Stimulated activated CD8-positive, alpha-beta memory T cell treated with anti-CD3 and anti-CD28 coated beads, Interleukin-15, amount 100 ng/mL, for 1 hour (primary cell): ENCODE results near the gene TCERG1L.
"Not testable (repeated sequence)": the region's sequence is repeated elsewhere in the genome, so short reads cannot be mapped to it uniquely, and the experiment has no call there.

Source experiments
- DNase-seq: peaks from one replicate; pipeline ENCODE4 v3.0.0-alpha.2; 2020; ENCODE audit warnings: low read depth

Gene TCERG1L

GRCh38 chr10:131100418-131101410 is 210.8 kb downstream of the TCERG1L start:
- not testable (repeated sequence) for DNase-seq

DNA sequence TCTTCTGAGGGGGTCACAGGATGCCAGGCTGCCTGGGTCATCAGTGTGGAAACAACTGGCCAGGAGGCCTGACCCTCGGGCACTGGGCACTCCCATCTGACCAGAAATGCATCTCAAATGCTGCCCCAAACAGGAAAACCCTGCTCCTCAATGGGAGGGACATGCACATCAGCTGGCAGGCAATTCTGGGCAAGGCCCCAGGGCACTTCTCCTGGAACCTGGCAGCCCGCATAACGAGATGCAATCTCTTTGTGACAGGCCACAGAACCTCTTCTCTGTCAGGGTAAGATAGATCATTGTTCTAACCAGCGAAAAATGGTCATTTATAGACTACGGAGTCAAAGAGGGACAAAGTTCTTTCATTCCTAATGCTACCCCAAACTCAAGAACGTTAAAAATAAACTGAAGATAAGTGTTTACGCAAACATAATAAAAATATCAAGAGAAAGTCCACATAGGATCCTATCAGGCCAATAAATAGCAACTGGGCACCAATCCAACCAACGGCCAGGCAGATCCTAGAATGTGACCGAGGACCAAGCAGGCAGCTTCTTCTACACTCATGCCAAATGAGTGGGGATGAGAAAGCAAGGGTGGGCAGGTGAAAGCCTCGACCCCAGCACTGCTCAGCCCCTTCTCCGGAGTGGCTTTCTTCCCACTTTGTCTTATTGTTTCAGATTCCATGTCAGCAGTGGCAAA is 212.3 kb downstream of the TCERG1L start:
- no peak for DNase-seq

GRCh38 chr10:131098416-131098952 is 213.0 kb downstream of the TCERG1L start:
- no peak for DNase-seq

- no peak for DNase-seq
These were observed 215.5 kb downstream of the TCERG1L start for GRCh38 chr10:131096031-131096430.

DNA sequence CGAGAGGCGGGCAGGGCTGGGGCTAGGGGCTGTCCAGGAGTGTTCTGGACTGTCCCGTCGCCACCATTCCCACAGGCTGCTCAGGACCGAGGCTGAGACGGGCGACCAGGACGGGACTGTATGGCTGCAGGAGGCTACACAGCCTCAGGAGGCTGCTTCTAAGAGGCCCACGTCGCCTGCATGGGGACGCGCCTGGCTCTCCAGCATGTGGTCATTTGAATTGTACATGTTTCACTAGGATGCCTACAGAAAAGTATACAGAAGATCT is 216.3 kb downstream of the TCERG1L start:
- DNase-seq, result no peak

DNA sequence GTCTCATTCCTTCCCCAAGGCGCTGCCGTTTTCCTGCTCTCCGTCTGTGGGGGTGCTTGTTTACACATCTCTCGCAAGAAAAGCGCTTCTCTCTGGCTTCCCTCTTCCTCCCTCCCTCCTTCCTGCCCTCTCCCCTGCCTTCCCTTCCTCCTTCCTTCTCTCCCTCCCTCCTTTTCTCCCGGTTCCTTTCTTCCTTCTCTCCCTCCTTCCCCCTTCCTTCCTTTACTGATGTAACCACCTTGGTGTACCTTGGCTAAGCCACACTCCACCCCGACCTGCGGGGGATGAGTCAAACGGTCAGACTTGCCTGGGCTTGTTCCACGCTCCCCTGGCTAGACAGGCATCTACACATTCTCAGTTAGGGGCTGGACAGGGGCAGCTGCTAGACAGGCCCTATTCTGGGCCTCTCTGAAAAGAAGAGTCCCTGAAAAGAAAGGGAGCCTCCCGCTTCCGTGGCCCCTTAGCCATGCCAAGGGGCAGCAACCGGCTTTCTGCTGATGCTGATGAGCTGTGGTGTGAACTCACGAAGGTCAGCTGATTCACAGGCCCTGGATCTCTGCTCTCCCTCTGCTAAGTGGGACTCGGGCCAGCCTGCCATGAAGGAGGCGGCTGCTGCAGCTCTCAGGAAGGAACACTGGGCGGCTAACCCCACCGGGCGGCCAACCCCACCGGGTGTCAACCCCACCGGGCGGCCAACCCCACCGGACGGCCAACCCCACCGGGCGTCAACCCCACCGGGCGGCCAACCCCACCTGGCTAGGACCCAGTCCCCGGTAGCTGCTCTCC is 216.8 kb downstream of the TCERG1L start:
- no peak for DNase-seq

DNA sequence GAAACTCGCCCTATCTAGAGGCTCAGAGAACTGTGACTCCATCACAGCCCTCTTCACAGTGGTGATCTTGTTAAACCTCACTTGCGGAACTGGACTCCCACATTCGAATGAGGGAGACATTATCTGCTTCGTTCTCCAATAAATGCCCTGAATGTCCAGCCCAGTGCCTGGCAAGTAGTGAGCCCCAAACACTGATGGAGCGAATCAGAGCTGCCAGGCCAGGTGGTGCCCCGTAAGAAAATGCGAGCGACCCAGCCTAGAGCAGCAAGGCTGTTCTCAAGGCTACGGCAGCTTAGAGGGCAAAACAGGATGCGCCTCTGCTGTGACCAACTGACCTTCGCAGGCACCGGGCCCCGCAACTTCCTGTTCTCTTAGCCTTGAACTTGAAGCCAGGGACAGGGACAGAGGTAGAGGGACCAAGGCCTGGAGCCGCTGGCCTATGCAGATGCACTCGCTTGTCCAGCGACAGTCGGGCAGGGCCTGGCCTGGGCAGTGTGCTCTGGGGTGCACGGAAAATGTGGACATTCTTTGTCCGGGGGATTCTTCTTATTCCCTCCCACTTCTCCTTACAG is 217.6 kb downstream of the TCERG1L start:
- no peak for DNase-seq

DNA sequence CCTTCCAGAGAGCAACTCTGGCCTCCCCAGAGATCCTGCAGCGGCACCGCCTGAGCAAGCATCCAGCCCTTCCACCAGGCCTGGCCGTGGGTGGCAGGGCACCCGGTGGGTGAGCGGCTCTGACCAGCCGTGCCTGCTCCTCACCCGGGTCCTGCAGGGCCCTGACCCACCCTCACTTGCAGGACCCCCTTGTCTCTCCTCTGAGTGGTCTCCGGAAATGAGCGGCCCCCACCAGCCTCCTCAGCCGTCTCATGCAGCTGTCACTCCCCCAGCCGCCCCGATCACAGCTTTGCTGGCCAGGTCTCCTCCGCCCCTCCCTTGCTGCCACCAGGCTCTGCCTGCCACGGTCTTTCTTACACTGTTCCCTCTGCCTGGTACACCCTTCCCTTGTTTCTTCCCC is 218.2 kb downstream of the TCERG1L start:
- no peak for DNase-seq

DNA sequence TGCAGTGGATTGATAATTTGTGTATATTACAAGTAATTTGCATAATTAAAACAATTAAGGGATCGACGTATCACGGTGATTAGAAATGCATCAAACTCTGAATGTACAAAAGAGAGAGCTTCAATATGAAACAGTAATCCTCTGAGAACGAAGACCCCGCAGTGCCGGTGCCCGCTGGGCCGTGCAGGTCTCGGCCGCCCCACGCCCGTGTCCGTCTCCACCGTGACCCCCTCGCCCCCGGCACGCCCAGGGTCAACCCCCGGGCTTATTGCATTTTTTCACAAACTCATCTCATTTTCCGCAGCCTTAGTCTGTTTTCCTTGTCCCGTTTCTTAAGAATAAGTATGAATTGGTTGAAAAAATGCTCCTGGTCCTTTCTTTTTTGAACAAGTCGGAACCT is 218.6 kb downstream of the TCERG1L start:
- DNase-seq, result no peak

GRCh38 chr10:131092386-131092785 is 219.1 kb downstream of the TCERG1L start:
- no peak for DNase-seq

DNA sequence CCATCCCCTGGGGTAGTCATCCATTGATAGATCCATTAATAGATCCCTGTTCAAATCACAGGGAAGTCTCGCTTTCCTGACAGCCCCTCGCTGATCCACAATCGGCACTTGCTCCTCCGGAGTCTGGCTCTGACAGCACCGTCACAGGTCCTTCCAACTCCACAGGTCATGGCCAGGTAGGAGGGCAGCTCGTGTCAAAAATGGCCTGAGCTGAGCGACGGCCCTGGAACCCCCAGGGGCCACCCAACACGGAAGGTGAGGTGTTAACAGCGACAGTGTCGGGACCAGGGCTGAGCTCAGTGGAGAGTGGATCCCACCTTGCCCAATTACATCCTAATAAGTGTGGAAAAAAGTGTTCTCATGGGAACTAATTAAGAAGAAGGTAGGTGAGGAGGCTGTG is 219.8 kb downstream of the TCERG1L start:
- no peak for DNase-seq

- no peak for DNase-seq
These were observed 220.5 kb downstream of the TCERG1L start for GRCh38 chr10:131090761-131091661.

GRCh38 chr10:131089861-131090260 is 221.7 kb downstream of the TCERG1L start:
- no peak for DNase-seq

DNA sequence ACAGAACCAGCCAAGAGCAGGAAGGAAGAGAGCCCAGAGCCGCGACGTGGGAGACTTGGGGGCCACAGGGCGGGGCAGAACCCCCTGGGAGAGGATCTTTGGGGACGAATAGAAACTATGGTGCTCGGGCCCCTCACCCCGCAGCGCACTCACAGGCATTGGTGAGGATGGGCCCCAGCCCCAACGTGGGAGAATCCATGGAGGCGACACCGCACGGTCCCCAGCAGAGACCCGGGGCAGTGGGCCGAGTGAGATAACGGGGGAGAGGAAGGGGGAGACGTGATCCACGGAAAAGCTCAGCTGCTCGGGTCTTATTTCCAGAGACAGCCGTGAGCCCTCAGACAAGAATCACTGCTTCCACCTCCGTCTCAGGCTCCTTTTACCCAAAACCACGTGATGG is 222.4 kb downstream of the TCERG1L start:
- no peak for DNase-seq

DNA sequence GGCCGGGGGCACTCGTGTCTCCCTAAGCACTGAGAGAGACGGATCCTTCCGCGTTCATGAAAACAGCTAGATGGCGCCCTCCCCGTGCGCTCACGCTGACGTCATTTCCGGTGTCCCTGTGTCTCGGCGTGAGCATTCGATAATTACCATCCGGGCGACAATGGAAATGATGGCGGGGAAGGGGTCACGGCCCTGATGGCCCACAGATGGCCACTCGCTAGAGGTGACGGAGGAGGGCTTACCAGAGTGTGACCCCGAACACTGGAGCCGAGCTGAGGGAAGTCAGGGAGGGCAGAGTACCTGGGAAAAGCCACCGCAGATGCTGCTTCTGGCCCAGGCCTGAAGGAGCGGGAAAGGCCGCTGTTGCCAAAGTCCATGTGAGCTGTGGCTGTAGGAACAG is 222.9 kb downstream of the TCERG1L start:
- DNase-seq, result no peak

DNA sequence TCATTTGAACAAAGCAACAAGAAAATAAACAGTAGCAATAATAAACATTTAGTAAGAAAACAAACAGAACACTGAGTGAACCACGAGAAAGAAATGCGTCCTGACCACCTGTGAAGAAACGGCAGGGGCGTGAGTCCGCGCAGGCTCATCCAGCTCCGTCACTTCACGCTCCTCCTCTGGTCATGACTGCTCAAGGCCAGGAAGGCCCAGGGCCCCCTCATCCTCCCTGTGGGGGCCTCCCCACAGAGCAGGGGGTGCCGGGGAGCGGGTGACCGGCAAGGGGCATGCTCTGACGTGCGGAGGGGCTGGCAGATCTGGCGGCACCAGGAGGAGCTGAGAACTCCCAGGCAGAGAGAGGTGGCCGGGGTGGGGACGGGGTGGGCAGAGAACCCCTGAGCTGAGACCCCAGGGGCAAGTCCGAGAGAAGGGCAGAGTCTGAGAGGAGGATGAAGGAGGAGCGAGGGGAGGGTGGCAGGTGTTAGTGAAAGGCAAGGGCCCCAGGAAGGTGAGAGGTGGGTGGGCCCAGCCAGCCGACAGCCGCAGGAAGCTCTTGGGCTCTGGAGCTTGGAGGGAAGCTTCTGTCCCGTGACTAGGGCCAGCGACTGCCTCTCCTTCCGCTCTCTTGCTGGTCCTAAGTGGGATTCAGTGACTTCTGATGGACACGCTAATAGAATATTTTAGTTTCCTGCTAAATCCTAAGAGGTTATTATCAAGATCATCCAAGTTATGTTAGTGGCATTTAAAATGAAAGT is 223.9 kb downstream of the TCERG1L start:
- DNase-seq, result no peak

DNA sequence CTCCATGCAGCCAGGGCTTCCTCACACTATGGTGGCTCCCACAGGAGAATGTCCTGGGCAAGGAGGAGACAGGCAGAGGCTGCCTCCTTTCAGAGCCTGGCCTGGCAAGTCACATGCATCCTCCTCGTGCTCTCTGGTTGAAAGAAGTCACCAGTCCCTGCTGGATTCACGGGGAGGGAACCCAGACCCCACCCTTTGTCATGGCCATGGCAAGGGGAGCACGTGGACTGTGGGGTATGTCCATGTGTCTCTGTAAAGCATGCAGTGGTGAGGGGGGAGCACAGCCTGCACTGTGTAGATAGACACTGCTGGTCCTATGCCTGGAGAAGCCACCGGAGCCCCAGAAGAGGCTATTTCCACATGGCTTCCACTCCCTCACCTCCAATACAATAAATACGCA is 225.0 kb downstream of the TCERG1L start:
- DNase-seq, result no peak

DNA sequence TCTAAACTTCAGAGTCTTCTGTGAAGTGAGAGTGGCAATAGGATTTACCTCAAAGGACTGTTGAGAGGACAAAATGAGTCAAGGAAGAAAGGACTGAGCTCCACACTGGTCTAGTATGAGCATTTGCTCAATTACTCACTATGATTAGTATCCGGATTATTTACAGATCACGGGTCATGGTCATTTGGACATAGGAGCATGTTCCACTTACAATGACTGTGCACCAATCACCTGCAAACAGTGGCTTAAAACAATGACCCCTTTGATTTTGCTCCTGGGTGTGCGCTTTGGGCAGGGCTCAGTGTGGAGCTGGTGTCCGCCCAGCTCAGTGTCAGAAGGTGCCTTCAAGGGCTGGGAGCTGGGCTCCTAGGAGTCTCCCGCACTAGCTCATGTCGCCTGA is 225.4 kb downstream of the TCERG1L start:
- DNase-seq, result no peak

DNA sequence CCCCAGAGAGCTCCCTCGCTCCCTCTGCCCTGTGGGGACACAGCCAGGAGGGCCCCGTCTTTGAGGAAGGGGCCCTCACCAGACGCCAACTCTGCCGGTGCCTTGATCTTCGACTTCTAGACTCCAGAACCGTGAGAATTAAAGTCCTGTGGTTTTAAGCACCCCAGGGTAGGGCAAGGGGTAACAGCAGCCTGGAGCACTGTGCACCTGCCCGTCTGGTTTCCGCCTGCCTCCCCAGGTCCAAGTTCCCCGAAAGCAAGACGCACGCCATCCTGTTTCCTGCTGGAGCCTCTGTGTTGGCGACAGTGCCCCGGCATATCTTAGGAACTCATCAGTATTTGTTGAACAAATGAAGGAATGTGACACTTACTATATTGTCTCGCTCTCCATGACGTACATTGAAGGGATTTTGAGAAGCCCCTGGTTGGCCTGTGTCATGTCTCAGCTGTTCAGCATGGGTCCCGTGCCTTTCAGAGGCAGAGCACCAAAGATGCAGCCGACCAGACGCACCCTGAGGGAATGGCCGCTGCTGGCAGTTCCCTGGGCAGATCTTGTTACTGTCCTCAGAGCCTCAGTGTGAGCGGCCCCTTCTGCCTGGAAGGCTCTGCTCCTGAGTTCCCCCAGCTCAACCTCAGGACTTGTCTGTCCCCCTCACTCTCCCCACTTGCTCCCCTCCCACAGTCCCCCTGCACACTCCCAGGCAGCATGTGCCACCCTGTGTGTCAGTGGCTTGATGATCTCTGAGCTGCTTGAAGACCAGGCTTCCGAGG is 226.2 kb downstream of the TCERG1L start:
- DNase-seq, result no peak

GRCh38 chr10:131084791-131085090 is 226.8 kb downstream of the TCERG1L start:
- no peak for DNase-seq
